SK-N-SH (cell line): Measurements from ENCODE around the gene HSCB.

Source experiments
- FOXM1 ChIP-seq: IDR thresholded peaks from 2 replicates; pipeline ENCODE4 v1.4.0; 2012; ENCODE audit warnings: low read depth, mild to moderate bottlenecking
- TF ChIP-seq, protein P1 (sequence below): IDR thresholded peaks from 2 replicates; pipeline ENCODE4 v1.4.0; 2012; ENCODE audit warnings: low read depth, borderline replicate concordance
- TF ChIP-seq, protein P2 (sequence below): fragments of 200-600 bp; sonication (generic); IDR thresholded peaks from 2 replicates; pipeline ENCODE4 v1.6.1; 2017; ENCODE audit warnings: antibody characterized with exemption, mild to moderate bottlenecking, moderate library complexity

DNA sequence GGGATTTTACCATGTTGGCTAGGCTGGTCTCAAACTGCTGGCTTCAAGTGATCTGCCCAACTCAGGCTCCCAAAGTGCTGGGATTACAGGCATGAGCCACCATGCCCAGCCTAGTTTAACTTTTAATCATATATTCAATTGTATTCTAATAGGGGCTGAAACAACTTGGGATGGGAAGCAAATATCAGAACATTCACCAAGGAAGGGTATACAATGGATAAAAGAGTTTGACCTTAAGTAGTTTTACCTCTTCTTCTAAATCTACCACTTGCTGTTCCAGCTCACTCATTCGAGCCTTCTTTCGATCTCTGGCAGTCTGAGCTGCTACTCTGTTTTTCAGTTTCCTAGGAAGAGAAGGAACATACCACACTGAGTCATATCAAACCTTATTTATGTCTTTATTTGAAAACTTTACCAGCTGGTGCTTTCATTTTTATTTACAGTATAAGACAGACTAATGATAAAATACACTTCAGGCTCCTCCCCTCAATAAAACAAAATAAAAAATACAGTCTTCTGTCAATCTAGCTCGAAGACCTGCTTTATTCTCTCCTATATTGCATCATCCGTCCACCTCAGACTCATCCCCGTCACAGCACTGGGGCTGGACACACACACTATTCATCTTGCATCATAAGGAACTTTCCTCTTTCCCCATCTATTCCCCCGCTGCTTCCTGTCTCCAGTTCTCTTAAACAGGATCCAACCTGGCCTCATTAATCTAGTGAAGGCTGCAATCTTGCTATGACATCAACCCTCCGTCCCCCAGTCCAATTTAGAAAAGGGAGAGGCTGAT lies 57.2 kb downstream of the HSCB start:
- TF ChIP-seq, protein P1, sequence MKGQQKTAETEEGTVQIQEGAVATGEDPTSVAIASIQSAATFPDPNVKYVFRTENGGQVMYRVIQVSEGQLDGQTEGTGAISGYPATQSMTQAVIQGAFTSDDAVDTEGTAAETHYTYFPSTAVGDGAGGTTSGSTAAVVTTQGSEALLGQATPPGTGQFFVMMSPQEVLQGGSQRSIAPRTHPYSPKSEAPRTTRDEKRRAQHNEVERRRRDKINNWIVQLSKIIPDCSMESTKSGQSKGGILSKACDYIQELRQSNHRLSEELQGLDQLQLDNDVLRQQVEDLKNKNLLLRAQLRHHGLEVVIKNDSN = no peak
- TF ChIP-seq, protein P2, sequence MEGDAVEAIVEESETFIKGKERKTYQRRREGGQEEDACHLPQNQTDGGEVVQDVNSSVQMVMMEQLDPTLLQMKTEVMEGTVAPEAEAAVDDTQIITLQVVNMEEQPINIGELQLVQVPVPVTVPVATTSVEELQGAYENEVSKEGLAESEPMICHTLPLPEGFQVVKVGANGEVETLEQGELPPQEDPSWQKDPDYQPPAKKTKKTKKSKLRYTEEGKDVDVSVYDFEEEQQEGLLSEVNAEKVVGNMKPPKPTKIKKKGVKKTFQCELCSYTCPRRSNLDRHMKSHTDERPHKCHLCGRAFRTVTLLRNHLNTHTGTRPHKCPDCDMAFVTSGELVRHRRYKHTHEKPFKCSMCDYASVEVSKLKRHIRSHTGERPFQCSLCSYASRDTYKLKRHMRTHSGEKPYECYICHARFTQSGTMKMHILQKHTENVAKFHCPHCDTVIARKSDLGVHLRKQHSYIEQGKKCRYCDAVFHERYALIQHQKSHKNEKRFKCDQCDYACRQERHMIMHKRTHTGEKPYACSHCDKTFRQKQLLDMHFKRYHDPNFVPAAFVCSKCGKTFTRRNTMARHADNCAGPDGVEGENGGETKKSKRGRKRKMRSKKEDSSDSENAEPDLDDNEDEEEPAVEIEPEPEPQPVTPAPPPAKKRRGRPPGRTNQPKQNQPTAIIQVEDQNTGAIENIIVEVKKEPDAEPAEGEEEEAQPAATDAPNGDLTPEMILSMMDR = no peak
- TF ChIP-seq FOXM1 = no peak
